ENCODE data around the gene RAP2B.

The RAP2B gene

GRCh38 chr3:153195349-153195879 lies 33.4 kb downstream of the RAP2B start:
- TF ChIP-seq, protein P1, sequence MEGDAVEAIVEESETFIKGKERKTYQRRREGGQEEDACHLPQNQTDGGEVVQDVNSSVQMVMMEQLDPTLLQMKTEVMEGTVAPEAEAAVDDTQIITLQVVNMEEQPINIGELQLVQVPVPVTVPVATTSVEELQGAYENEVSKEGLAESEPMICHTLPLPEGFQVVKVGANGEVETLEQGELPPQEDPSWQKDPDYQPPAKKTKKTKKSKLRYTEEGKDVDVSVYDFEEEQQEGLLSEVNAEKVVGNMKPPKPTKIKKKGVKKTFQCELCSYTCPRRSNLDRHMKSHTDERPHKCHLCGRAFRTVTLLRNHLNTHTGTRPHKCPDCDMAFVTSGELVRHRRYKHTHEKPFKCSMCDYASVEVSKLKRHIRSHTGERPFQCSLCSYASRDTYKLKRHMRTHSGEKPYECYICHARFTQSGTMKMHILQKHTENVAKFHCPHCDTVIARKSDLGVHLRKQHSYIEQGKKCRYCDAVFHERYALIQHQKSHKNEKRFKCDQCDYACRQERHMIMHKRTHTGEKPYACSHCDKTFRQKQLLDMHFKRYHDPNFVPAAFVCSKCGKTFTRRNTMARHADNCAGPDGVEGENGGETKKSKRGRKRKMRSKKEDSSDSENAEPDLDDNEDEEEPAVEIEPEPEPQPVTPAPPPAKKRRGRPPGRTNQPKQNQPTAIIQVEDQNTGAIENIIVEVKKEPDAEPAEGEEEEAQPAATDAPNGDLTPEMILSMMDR (conservative IDR thresholded peaks at IDR 0.05; ENCODE audit: low read depth, low read length), result no peak
- no peak for DNase-seq (ENCODE audit: low read depth)
- no peak overlapping the region for H3K4me3 ChIP-seq (ENCODE audit: low read depth, low read length)

DNA sequence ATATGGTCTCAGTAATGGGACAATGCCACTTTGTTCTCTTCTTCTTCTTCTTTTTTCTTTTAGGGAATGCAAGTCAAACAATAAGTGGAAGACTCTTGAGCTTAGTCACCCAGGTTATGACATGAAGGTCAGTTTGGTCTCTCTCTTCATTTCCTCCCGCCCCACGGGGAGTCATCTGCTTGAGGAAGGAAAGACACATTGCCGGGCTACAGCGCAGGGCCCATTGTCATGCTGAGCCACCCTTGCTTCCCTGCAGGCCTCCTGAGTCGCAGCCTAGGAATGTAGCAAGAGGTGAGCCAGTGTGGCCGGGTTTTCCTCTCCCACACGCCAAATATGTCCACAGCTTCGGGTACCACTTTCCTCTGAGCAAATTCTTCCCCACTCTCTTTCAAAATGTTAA lies 47.6 kb downstream of the RAP2B start:
- TF ChIP-seq, protein P1 (conservative IDR thresholded peaks at IDR 0.05; ENCODE audit: low read depth, low read length), result no peak
- peak; percentile 43 for DNase-seq (ENCODE audit: low read depth)
- H3K4me3 ChIP-seq (ENCODE audit: low read depth, low read length), result no peak overlapping the region

- TF ChIP-seq, protein P1 (conservative IDR thresholded peaks at IDR 0.05; ENCODE audit: low read depth, low read length), result peak; percentile 38
- H3K4me3 ChIP-seq (ENCODE audit: low read depth, low read length), result no peak overlapping the region
- DNase-seq (ENCODE audit: low read depth), result peak; percentile 62
These were observed 48.1 kb downstream of the RAP2B start for GRCh38 chr3:153210146-153210545.

DNA sequence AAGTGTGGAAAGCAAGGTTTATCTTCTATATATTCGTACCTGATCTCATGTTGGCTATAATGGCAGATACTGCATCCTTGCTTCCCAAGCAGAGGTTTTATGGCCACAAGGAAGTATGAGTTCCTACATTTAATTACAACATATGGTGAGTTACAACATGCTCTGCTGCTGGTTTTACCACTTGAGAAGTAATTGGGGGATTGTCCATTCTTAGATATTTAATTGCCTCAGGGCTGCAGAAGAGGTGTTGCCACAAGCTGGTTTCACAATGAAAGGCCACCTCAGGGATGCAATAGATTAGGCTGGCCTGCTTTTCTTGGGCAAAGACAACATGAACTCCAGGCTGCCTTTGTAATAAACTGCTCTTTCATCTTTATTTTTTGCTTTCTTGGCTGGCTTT lies 48.6 kb downstream of the RAP2B start:
- no peak overlapping the region for H3K4me3 ChIP-seq (ENCODE audit: low read depth, low read length)
- TF ChIP-seq, protein P1 (conservative IDR thresholded peaks at IDR 0.05; ENCODE audit: low read depth, low read length), result no peak
- DNase-seq (ENCODE audit: low read depth), result no peak

- no peak for DNase-seq (ENCODE audit: low read depth)
- H3K4me3 ChIP-seq (ENCODE audit: low read depth, low read length), result no peak overlapping the region
- TF ChIP-seq, protein P1 (conservative IDR thresholded peaks at IDR 0.05; ENCODE audit: low read depth, low read length), result no peak
These were observed 53.5 kb downstream of the RAP2B start for GRCh38 chr3:153215497-153215896.

- TF ChIP-seq, protein P1 (conservative IDR thresholded peaks at IDR 0.05; ENCODE audit: low read depth, low read length), result no peak
- no peak for DNase-seq (ENCODE audit: low read depth)
These were observed 53.9 kb downstream of the RAP2B start for GRCh38 chr3:153215966-153216365.

DNA sequence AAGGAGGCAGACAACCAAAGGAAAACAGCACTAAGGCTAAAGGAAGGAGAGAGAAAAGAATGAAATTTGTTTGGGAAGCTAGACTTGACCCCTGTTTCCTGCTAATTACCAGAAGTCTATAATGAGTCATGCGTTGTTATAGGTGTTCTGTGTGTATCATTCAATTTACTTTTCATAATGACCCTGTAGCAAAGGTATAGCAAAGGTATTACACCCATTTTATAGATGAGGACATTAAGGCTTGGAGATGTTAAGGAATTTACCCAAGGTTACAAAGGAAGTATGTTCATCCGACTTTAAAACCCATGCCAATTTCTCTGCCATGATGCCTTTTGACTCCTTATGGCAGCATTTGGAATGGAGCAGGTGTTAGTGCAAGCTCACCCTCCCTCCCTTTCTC lies 54.9 kb downstream of the RAP2B start:
- no peak for DNase-seq (ENCODE audit: low read depth)
- no peak overlapping the region for H3K4me3 ChIP-seq (ENCODE audit: low read depth, low read length)
- TF ChIP-seq, protein P1 (conservative IDR thresholded peaks at IDR 0.05; ENCODE audit: low read depth, low read length), result no peak

More at GRCh38 chr3:153215966-153216365, 53.9 kb downstream of the RAP2B start:
- H3K4me3 ChIP-seq (ENCODE audit: low read depth, low read length), result no peak overlapping the region
